Adrenal gland (tissue), 12 donors: ENCODE data around the gene GMDS. TPM values are rescaled to one million over a fixed set of nuclear protein-coding genes. Genes with fewer than 3 reads are reported as not detected.

Source experiments
- DNase-seq, 7 donors: peaks; one replicate each; pipeline ENCODE4 v3.0.0-alpha.2; 2019 to 2020
- H3K27ac ChIP-seq, 5 donors: fragments of 200-600 bp; sonication (generic) in 4 of 5; 1 replicate in 3 of 5; 2 replicates in 2 of 5; pipeline versions ENCODE4 v1.5.1 to v1.8.0; 2016 to 2020; ENCODE audit warnings: mild to moderate bottlenecking in 1 of 5
- H3K27me3 ChIP-seq: fragments of 200-600 bp; 2 replicates; pipeline ENCODE4 v1.8.0; 2021
- H3K36me3 ChIP-seq, 2 donors: fragments of 200-600 bp; replicated peaks in 1 of 2; 1 replicate in 1 of 2; 2 replicates in 1 of 2; pipeline versions ENCODE4 v1.5.1 to v1.8.0; 2018 to 2022
- H3K4me1 ChIP-seq, 2 donors: fragments of 200-600 bp; replicated peaks in 1 of 2; 1 replicate in 1 of 2; 2 replicates in 1 of 2; pipeline versions ENCODE4 v1.5.1 to v1.8.0; 2018 to 2021
- H3K4me3 ChIP-seq, 4 donors: fragments of 200-600 bp; sonication (generic) in 3 of 4; one replicate each; pipeline ENCODE4 v1.5.1; 2016 to 2018
- H3K9me3 ChIP-seq, 3 donors: fragments of 200-600 bp; sonication (generic) in 1 of 3; replicated peaks in 1 of 3; 1 replicate in 2 of 3; 2 replicates in 1 of 3; pipeline versions ENCODE4 v1.5.1 to v1.8.0; 2016 to 2021
- POLR2A ChIP-seq, 2 donors: fragments of 450-650 bp; IDR thresholded peaks; one replicate each; pipeline ENCODE4 v1.6.1; 2017; ENCODE audit warnings: antibody characterized with exemption in 2 of 2, mild to moderate bottlenecking in 2 of 2, moderate library complexity in 1 of 2
- WGBS, 4 donors: extraction: QIAGEN DNeasy Blood & Tissue Kit in 2 of 4; methylation state at CpG; one replicate each; pipeline versions ENCODE4 v1.1.5 to v1.1.7; 2013 to 2017; 5-methylcytosine and 5-hydroxymethylcytosine counted together
- intact Hi-C, 2 donors: fragments of 100-400 bp; cut with DNase I; formaldehyde crosslinking; loops; one replicate each; pipeline versions ENCODE4 v1.14.1 to v1.15.0; 2022 to 2023
- polyA plus RNA-seq, 3 donors: library from polyadenylated mRNA; stranded (reverse); fragments of 200-250 nt in 2 of 3; fragments of 350-450 nt in 1 of 3; fragmentation: Illumina TruSeq in 1 of 3; extraction: RNeasy Lipid Tissue Mini Kit (QIAGEN cat#74804) in 1 of 3; gene quantifications; one replicate each; pipeline ENCODE4 v1.2.3, GENCODE V29; 2013 to 2014
- total RNA-seq, 9 donors: library from RNA; depleted of rRNA in 4 of 9; stranded (reverse); fragments of >200 nt in 4 of 9; fragments of 120-200 nt in 1 of 9; fragmentation: NEBNext Ultra II Directional in 1 of 9; extraction: Animal tissue kit (Norgen Biotek cat#: 25700) in 1 of 9; gene quantifications; one replicate each; pipeline versions ENCODE4 v1.1.0 to v1.2.4, GENCODE V29; 2013 to 2023
- TF ChIP-seq, protein P1 (sequence below), 6 experiments: fragments of 450-650 bp in 4 of 6; fragments of 200-600 bp in 2 of 6; sonication (generic) in 1 of 6; IDR thresholded peaks; 1 replicate in 5 of 6; 2 replicates in 1 of 6; pipeline versions ENCODE4 v1.5.1 to v1.8.0; 2016 to 2021; ENCODE audit warnings: antibody characterized with exemption in 6 of 6, mild to moderate bottlenecking in 2 of 6, moderate library complexity in 1 of 6
- donor health status: healthy with polysubstance abuse.
- donor health status: Bipolar disorder and iron deficiency.
- donor health status: DM: yes; HTN: yes; CAD: no.
- donor health status: DM: no; HTN: no; CAD: no.
- donor health status: DM: no; HTN: no; CAD: no.
- donor health status: DM: yes; HTN: yes; CAD: no.

Gene GMDS
- total and polyA plus RNA-seq, 12 donors: 8.5 to 39.2 (median 15.2) TPM

DNA sequence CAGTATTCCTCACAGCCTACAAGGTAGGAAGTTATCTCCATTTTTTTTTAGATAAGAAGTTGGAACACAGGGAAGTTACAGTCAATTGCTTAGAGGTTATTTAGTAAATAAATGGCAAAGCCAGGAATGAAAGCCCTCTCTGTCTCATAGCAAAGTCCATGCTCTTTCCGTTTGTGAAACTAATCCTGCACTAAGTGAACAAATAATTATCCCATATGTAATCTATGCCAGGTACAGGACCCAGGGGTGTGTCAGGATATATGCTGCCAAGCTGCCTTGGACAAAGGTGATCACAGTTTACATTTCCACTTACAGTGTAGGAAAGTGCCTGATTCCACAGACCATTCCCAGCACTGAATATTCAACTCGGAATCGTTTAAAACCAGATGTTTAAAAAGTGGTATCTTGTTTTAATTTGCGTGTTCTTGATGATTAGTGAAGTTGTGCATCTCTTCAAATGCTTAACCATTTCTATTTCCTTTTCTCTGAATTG is 13.6 kb upstream of the GMDS start:
- no peaks in the 10 kb centered on the region for H3K4me1 ChIP-seq
- no peak for DNase-seq
- H3K36me3 ChIP-seq: no peaks in the 10 kb centered on the region
- 66 to 85% (median 76%) methylated on average over 4 of the region's 4 CpGs for WGBS, 4 donors
- TF ChIP-seq, protein P1, sequence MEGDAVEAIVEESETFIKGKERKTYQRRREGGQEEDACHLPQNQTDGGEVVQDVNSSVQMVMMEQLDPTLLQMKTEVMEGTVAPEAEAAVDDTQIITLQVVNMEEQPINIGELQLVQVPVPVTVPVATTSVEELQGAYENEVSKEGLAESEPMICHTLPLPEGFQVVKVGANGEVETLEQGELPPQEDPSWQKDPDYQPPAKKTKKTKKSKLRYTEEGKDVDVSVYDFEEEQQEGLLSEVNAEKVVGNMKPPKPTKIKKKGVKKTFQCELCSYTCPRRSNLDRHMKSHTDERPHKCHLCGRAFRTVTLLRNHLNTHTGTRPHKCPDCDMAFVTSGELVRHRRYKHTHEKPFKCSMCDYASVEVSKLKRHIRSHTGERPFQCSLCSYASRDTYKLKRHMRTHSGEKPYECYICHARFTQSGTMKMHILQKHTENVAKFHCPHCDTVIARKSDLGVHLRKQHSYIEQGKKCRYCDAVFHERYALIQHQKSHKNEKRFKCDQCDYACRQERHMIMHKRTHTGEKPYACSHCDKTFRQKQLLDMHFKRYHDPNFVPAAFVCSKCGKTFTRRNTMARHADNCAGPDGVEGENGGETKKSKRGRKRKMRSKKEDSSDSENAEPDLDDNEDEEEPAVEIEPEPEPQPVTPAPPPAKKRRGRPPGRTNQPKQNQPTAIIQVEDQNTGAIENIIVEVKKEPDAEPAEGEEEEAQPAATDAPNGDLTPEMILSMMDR (IDR thresholded peaks at IDR 0.05): no peak
- TF ChIP-seq POLR2A (IDR thresholded peaks at IDR 0.05): no peak
- H3K4me3 ChIP-seq: no peak overlapping the region
- no peaks in the 10 kb centered on the region for H3K9me3 ChIP-seq
- no peak overlapping the region for H3K27ac ChIP-seq
- H3K27me3 ChIP-seq: no peaks in the 10 kb centered on the region
- intact Hi-C loops: no loop called here

DNA sequence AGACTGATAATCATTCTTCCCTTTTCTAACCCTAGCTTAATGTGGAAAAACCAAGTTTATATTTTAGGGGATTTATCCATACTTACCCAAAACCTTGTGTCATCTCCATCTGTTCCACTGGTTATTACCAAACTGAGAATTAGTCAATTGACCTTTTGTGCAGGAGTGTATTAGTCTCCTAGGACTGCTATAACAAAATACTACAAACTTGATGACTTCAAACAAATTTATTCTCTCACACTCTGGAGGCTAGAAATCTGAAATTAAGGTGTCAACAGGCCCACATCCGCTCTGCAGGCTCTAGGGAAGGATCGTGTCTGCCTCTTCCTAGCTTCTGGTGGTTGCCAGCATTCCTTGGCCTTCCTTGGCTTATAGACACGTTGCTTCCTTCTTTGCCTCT is 12.7 kb upstream of the GMDS start:
- intact Hi-C loops: no loop called here
- no peak for TF ChIP-seq POLR2A (IDR thresholded peaks at IDR 0.05)
- TF ChIP-seq, protein P1 (IDR thresholded peaks at IDR 0.05): no peak
- Histone ChIP-seq H3K36me3 (no peaks in the 10 kb centered on the region), H3K4me1 (no peaks in the 10 kb centered on the region), H3K9me3 (no peaks in the 10 kb centered on the region), H3K27ac (no peak overlapping the region), H3K4me3 (no peak overlapping the region), H3K27me3 (no peaks in the 10 kb centered on the region)
- WGBS, 4 donors: 85 to 96% (median 92%) methylated on average over 3 of the region's 3 CpGs
- no peak for DNase-seq

DNA sequence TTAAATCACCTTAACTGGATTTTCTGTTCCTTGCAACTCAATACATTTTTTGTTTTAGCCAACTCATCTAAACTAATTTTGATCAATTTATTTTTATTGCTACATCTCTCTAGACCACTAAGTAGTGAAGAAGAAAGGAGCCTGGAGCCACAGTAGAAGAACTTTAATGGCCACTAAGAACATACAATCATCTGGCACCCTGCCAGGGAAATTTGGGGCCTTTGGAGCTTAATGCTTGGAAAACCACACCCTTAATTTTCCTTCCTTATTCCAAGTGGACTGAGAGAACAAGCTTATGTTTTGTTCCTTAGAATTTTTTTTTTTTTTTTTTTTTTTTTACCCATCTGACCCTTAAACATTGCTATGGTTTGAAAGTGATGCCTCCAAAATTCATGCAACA is 12.0 kb upstream of the GMDS start:
- intact Hi-C loops: no loop called here
- H3K4me3 ChIP-seq: no peak overlapping the region

DNA sequence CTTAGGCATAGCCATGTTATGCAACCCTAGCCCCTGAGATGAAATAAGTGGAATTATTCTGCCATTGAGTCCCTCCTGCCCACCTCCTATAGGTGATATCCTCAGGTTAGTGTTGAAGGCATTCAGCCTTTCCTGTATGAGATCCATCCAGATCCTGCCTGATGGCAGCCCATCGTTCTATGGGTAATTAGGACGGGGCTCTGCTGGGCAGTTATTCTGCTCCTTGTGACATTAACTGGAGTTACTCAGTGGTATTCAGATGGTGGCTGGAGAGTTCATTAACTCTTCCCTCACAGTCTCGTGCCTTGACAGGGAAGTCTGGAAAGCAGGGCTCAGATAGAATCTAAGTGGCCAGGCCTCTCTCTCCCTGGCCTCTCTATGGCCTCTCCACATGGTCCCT is 9.3 kb upstream of the GMDS start:
- Histone ChIP-seq H3K4me3 (no peak overlapping the region), H3K36me3 (no peaks in the 10 kb centered on the region), H3K9me3 (no peaks in the 10 kb centered on the region), H3K4me1 (no peaks in the 10 kb centered on the region), H3K27me3 (no peaks in the 10 kb centered on the region), H3K27ac (no peak overlapping the region)
- no peak for DNase-seq
- 97 to 100% (median 98%) methylated on average over 2 to 3 of the region's 3 CpGs for WGBS, 4 donors
- intact Hi-C loops: no loop called here
- TF ChIP-seq, protein P1 (IDR thresholded peaks at IDR 0.05): no peak
- no peak for TF ChIP-seq POLR2A (IDR thresholded peaks at IDR 0.05)

More for the DNA sequence above, 12.0 kb upstream of the GMDS start:
- no peak for TF ChIP-seq POLR2A (IDR thresholded peaks at IDR 0.05)
- TF ChIP-seq, protein P1 (IDR thresholded peaks at IDR 0.05): no peak
- no peak for DNase-seq
- Histone ChIP-seq H3K27me3 (no peaks in the 10 kb centered on the region), H3K36me3 (no peaks in the 10 kb centered on the region), H3K9me3 (no peaks in the 10 kb centered on the region), H3K27ac (no peak overlapping the region), H3K4me1 (no peaks in the 10 kb centered on the region)
